HEK293 (cell line): ENCODE data around the gene PNPLA2.

Experiments
- BCL11B ChIP-seq: fragments of 450-650 bp; formaldehyde crosslinking; IDR thresholded peaks from 2 replicates; pipeline ENCODE4 v1.5.1; 2016; ENCODE audit warnings: low read depth, missing biosample characterization, missing genetic modification characterization
- EGR2 ChIP-seq: fragments of 450-650 bp; formaldehyde crosslinking; IDR thresholded peaks from 2 replicates; pipeline ENCODE4 v1.5.1; 2016; ENCODE audit warnings: low read depth, missing biosample characterization, missing genetic modification characterization
- GFI1B ChIP-seq: fragments of 450-650 bp; formaldehyde crosslinking; IDR thresholded peaks from 2 replicates; pipeline ENCODE4 v1.5.1; 2016; ENCODE audit warnings: missing biosample characterization, missing genetic modification characterization
- GLIS2 ChIP-seq: fragments of 450-650 bp; formaldehyde crosslinking; IDR thresholded peaks from 2 replicates; pipeline ENCODE4 v1.5.1; 2016; ENCODE audit warnings: missing biosample characterization, missing genetic modification characterization
- KLF1 ChIP-seq: fragments of 450-650 bp; formaldehyde crosslinking; IDR thresholded peaks from 2 replicates; pipeline ENCODE4 v1.5.1; 2016; ENCODE audit warnings: missing biosample characterization, missing genetic modification characterization
- MZF1 ChIP-seq: fragments of 450-650 bp; formaldehyde crosslinking; IDR thresholded peaks from 2 replicates; pipeline ENCODE4 v1.5.1; 2017; ENCODE audit warnings: missing biosample characterization, missing genetic modification characterization, borderline replicate concordance
- PATZ1 ChIP-seq: fragments of 450-650 bp; formaldehyde crosslinking; IDR thresholded peaks from 2 replicates; pipeline ENCODE4 v1.5.1; 2016; ENCODE audit warnings: missing biosample characterization, missing genetic modification characterization
- PRDM10 ChIP-seq: fragments of 450-650 bp; formaldehyde crosslinking; IDR thresholded peaks from 2 replicates; pipeline ENCODE4 v1.5.1; 2016; ENCODE audit warnings: missing biosample characterization, missing genetic modification characterization
- SETDB1 ChIP-seq: IDR thresholded peaks from one replicate; pipeline ENCODE4 v1.6.1; 2017; ENCODE audit warnings: mild to moderate bottlenecking, low read length, moderate library complexity, mixed read lengths; ENCODE audit not compliant: insufficient read length
- ZBTB21 ChIP-seq: fragments of 450-650 bp; formaldehyde crosslinking; IDR thresholded peaks from 2 replicates; pipeline ENCODE4 v1.5.1; 2017; ENCODE audit warnings: missing biosample characterization, missing genetic modification characterization
- ZBTB44 ChIP-seq: fragments of 450-650 bp; IDR thresholded peaks from 2 replicates; pipeline ENCODE4 v1.5.1; 2018; ENCODE audit warnings: missing biosample characterization, mild to moderate bottlenecking, missing genetic modification characterization
- ZFHX2 ChIP-seq: fragments of 450-650 bp; formaldehyde crosslinking; conservative IDR thresholded peaks from 2 replicates; pipeline ENCODE4 v1.5.1; 2016; ENCODE audit warnings: missing biosample characterization, missing genetic modification characterization
- ZFP3 ChIP-seq: fragments of 450-650 bp; formaldehyde crosslinking; IDR thresholded peaks from 2 replicates; pipeline ENCODE4 v1.5.1; 2016; ENCODE audit warnings: low read depth, missing biosample characterization, missing genetic modification characterization
- ZNF112 ChIP-seq: fragments of 450-650 bp; formaldehyde crosslinking; IDR thresholded peaks from 2 replicates; pipeline ENCODE4 v1.5.0; 2017; ENCODE audit warnings: missing biosample characterization, missing genetic modification characterization
- ZNF133 ChIP-seq: fragments of 450-650 bp; formaldehyde crosslinking; IDR thresholded peaks from 2 replicates; pipeline ENCODE4 v1.5.1; 2016; ENCODE audit warnings: missing biosample characterization, missing genetic modification characterization
- ZNF138 ChIP-seq: fragments of 450-650 bp; formaldehyde crosslinking; IDR thresholded peaks from 2 replicates; pipeline ENCODE4 v1.5.1; 2016; ENCODE audit warnings: missing biosample characterization, missing genetic modification characterization, borderline replicate concordance
- ZNF140 ChIP-seq: fragments of 450-650 bp; formaldehyde crosslinking; IDR thresholded peaks from 2 replicates; pipeline ENCODE4 v1.5.1; 2016; ENCODE audit warnings: missing biosample characterization, missing genetic modification characterization
- ZNF146 ChIP-seq: fragments of 450-650 bp; formaldehyde crosslinking; IDR thresholded peaks from 2 replicates; pipeline ENCODE4 v1.5.1; 2016; ENCODE audit warnings: missing biosample characterization, missing genetic modification characterization
- ZNF169 ChIP-seq: fragments of 450-650 bp; formaldehyde crosslinking; IDR thresholded peaks from 2 replicates; pipeline ENCODE4 v1.5.1; 2016; ENCODE audit warnings: missing biosample characterization, missing genetic modification characterization
- ZNF174 ChIP-seq: fragments of 450-650 bp; formaldehyde crosslinking; IDR thresholded peaks from 2 replicates; pipeline ENCODE4 v1.5.0; 2017; ENCODE audit warnings: missing biosample characterization, mild to moderate bottlenecking, missing genetic modification characterization
- ZNF175 ChIP-seq: fragments of 450-650 bp; formaldehyde crosslinking; IDR thresholded peaks from 2 replicates; pipeline ENCODE4 v1.5.1; 2016; ENCODE audit warnings: missing biosample characterization, missing genetic modification characterization
- ZNF404 ChIP-seq: fragments of 450-650 bp; formaldehyde crosslinking; IDR thresholded peaks from 2 replicates; pipeline ENCODE4 v1.5.1; 2017; ENCODE audit warnings: missing biosample characterization, missing genetic modification characterization
- ZNF514 ChIP-seq: fragments of 450-650 bp; formaldehyde crosslinking; IDR thresholded peaks from 2 replicates; pipeline ENCODE4 v1.5.1; 2016; ENCODE audit warnings: missing biosample characterization, missing genetic modification characterization
- ZNF544 ChIP-seq: fragments of 450-650 bp; formaldehyde crosslinking; IDR thresholded peaks from 2 replicates; pipeline ENCODE4 v1.5.0; 2017; ENCODE audit warnings: missing biosample characterization, missing genetic modification characterization
- ZNF548 ChIP-seq: fragments of 450-650 bp; formaldehyde crosslinking; IDR thresholded peaks from 2 replicates; pipeline ENCODE4 v1.5.1; 2016; ENCODE audit warnings: missing biosample characterization, missing genetic modification characterization
- ZNF621 ChIP-seq: fragments of 450-650 bp; formaldehyde crosslinking; IDR thresholded peaks from 2 replicates; pipeline ENCODE4 v1.5.1; 2017; ENCODE audit warnings: missing biosample characterization, missing genetic modification characterization
- ZNF645 ChIP-seq: fragments of 450-650 bp; formaldehyde crosslinking; IDR thresholded peaks from 2 replicates; pipeline ENCODE4; 2016; ENCODE audit warnings: missing biosample characterization, missing genetic modification characterization
- ZNF658 ChIP-seq: fragments of 450-650 bp; formaldehyde crosslinking; IDR thresholded peaks from 2 replicates; pipeline ENCODE4; 2016; ENCODE audit warnings: missing biosample characterization, missing genetic modification characterization
- ZNF701 ChIP-seq: fragments of 450-650 bp; formaldehyde crosslinking; IDR thresholded peaks from 2 replicates; pipeline ENCODE4 v1.5.1; 2016; ENCODE audit warnings: missing biosample characterization, missing genetic modification characterization
- ZNF76 ChIP-seq: fragments of 450-650 bp; formaldehyde crosslinking; IDR thresholded peaks from 2 replicates; pipeline ENCODE4; 2016; ENCODE audit warnings: low read depth, missing biosample characterization, missing genetic modification characterization, borderline replicate concordance
- ZNF776 ChIP-seq: fragments of 450-650 bp; formaldehyde crosslinking; IDR thresholded peaks from 2 replicates; pipeline ENCODE4 v1.5.0; 2017; ENCODE audit warnings: missing biosample characterization, missing genetic modification characterization, borderline replicate concordance
- ZNF792 ChIP-seq: fragments of 450-650 bp; formaldehyde crosslinking; IDR thresholded peaks from 2 replicates; pipeline ENCODE4 v1.5.1; 2016; ENCODE audit warnings: missing biosample characterization, missing genetic modification characterization

PNPLA2 gene

GRCh38 chr11:833849-834311 lies 15.2 kb downstream of the PNPLA2 start (continued):
- TF ChIP-seq ZNF792 (tag by site-specific recombination): no peak
- no peak for TF ChIP-seq GFI1B (tag by site-specific recombination)
- TF ChIP-seq ZNF645 (tag by site-specific recombination): no peak
- TF ChIP-seq EGR2 (tag by site-specific recombination): no peak
- no peak for TF ChIP-seq ZNF140 (tag by site-specific recombination)
- TF ChIP-seq GLIS2 (tag by site-specific recombination): no peak
- TF ChIP-seq ZBTB44 (tag by site-specific recombination): no peak
- no peak for TF ChIP-seq ZNF133 (tag by site-specific recombination)
- no peak for TF ChIP-seq ZBTB21
- TF ChIP-seq ZNF544 (tag by site-specific recombination): no peak
- no peak for TF ChIP-seq ZNF776 (tag by site-specific recombination)
- TF ChIP-seq ZNF76 (tag by site-specific recombination): no peak
- TF ChIP-seq ZNF404 (tag by site-specific recombination): no peak
- TF ChIP-seq ZNF701 (tag by site-specific recombination): no peak
- no peak for TF ChIP-seq SETDB1
- peak; percentile 31; the same call in 1 of the 2 replicates for TF ChIP-seq PATZ1 (tag by site-specific recombination)
- no peak for TF ChIP-seq ZNF548 (tag by site-specific recombination)
- no peak for TF ChIP-seq ZNF112 (tag by site-specific recombination)
- TF ChIP-seq ZFP3 (tag by site-specific recombination): no peak
- TF ChIP-seq PRDM10 (tag by site-specific recombination): peak; percentile 45; the same call in 1 of the 2 replicates
- peak; percentile 20; the same call in 1 of the 2 replicates for TF ChIP-seq ZFHX2 (tag by site-specific recombination)
- no peak for TF ChIP-seq ZNF146 (tag by site-specific recombination)
- TF ChIP-seq ZNF658: no peak
- no peak for TF ChIP-seq MZF1 (tag by site-specific recombination)
- no peak for TF ChIP-seq ZNF174
- no peak for TF ChIP-seq ZNF169 (tag by site-specific recombination)
- TF ChIP-seq ZNF138: no peak
- peak; percentile 56 for TF ChIP-seq KLF1 (tag by site-specific recombination)
- no peak for TF ChIP-seq ZNF175 (tag by site-specific recombination)
- TF ChIP-seq ZNF621: no peak
- TF ChIP-seq ZNF514 (tag by site-specific recombination): no peak
- TF ChIP-seq BCL11B (tag by site-specific recombination): 0 out of 2 replicates have a peak, but pooled peaks have one; percentile 38
- TF ChIP-seq, all 188 proteins: peak for 16
